Activated CD4-positive, alpha-beta T cell treated with anti-CD3 and anti-CD28 coated beads, Interleukin-2, amount 10 ng/mL, durations not matched to agents 7 days and 5 days (primary cell): ENCODE data around the gene SLC27A4. TPM values are rescaled to one million over a fixed set of nuclear protein-coding genes. Genes with fewer than 3 reads are reported as not detected.

ENCODE experiments used
- CTCF ChIA-PET: fragments of 350-600 bp; sonication (Branson Sonifier 250); formaldehyde crosslinking; loops from one replicate; lab custom pipeline; 2021; ENCODE audit warnings: antibody characterized with exemption; lab: Charles Lee
- POLR2A ChIA-PET: fragments of 350-600 bp; sonication (Branson Sonifier 250); formaldehyde crosslinking; loops from one replicate; lab custom pipeline; 2021; ENCODE audit warnings: antibody characterized with exemption; lab: Charles Lee
- DNase-seq: peaks from one replicate; pipeline ENCODE4 v3.0.0-alpha.2; 2020
- H3K27ac Mint-ChIP-seq: one replicate; pipeline ENCODE4 v1.8.0; 2021; ENCODE audit warnings: mild to moderate bottlenecking, moderate library complexity, mixed read lengths
- H3K27me3 Mint-ChIP-seq: one replicate; pipeline ENCODE4 v1.8.0; 2021; ENCODE audit warnings: mixed read lengths
- H3K36me3 Mint-ChIP-seq: one replicate; pipeline ENCODE4 v1.8.0; 2021; ENCODE audit warnings: low read depth, mixed read lengths
- H3K4me1 Mint-ChIP-seq: one replicate; pipeline ENCODE4 v1.8.0; 2021; ENCODE audit warnings: mixed read lengths
- H3K4me3 Mint-ChIP-seq: one replicate; pipeline ENCODE4 v1.8.0; 2021; ENCODE audit warnings: mild to moderate bottlenecking, moderate library complexity, mixed read lengths
- H3K9me3 Mint-ChIP-seq: one replicate; pipeline ENCODE4 v1.8.0; 2021; ENCODE audit warnings: mixed read lengths
- total RNA-seq, 2 experiments: library from RNA; stranded (reverse); gene quantifications; one replicate each; pipeline ENCODE4 v1.2.3, GENCODE V29; 2021

Gene SLC27A4
- total RNA-seq, 2 experiments from 2014 or later, result 15.8 to 16.8 TPM

- Mint-ChIP-seq H3K27ac (no peak overlapping the region), H3K4me3 (no peak overlapping the region), H3K27me3 (no peaks in the 10 kb centered on the region), H3K36me3 (peaks cover 5% of the 10 kb centered on the region), H3K9me3 (no peaks in the 10 kb centered on the region), H3K4me1 (no peaks in the 10 kb centered on the region)
- ChIA-PET CTCF (no interaction called here), POLR2A (interaction anchor here (0.6 to 0.9 kb wide), 2 partner anchors 440 to 454 kb away, joined by 3 to 8 read pairs; no protein-coding TSS in a partner anchor)
- no peak for DNase-seq
Measured at GRCh38 chr9:128355451-128355850, 15.1 kb downstream of the SLC27A4 start.

GRCh38 chr9:128358090-128358489, 17.8 kb downstream of the SLC27A4 start:
- H3K4me3 Mint-ChIP-seq, result no peak overlapping the region
- H3K27ac Mint-ChIP-seq, result no peak overlapping the region
- no peaks in the 10 kb centered on the region for H3K27me3 Mint-ChIP-seq
- ChIA-PET CTCF (interaction anchor here (1.4 to 6.2 kb wide), 2 partner anchors 9 to 18 kb away, joined by 4 to 29 read pairs; partner anchors contain the start of gene SLC27A4), POLR2A (no interaction called here)
- H3K4me1 Mint-ChIP-seq, result peaks cover 14% of the 10 kb centered on the region
- H3K9me3 Mint-ChIP-seq, result no peaks in the 10 kb centered on the region
- no peak for DNase-seq
- no peaks in the 10 kb centered on the region for H3K36me3 Mint-ChIP-seq

- ChIA-PET POLR2A (no interaction called here), CTCF (interaction anchor here (6.2 kb wide), 1 partner anchor 19 kb away, joined by 29 read pairs; the partner anchor contains the start of gene SLC27A4)
- H3K27ac Mint-ChIP-seq, result no peak overlapping the region
- H3K4me3 Mint-ChIP-seq, result no peak overlapping the region
- DNase-seq, result no peak
- no peaks in the 10 kb centered on the region for H3K36me3 Mint-ChIP-seq
- H3K9me3 Mint-ChIP-seq, result no peaks in the 10 kb centered on the region
- no peaks in the 10 kb centered on the region for H3K27me3 Mint-ChIP-seq
- peaks cover 17% of the 10 kb centered on the region for H3K4me1 Mint-ChIP-seq
Measured at GRCh38 chr9:128358861-128359260, 18.5 kb downstream of the SLC27A4 start.

- no peaks in the 10 kb centered on the region for H3K36me3 Mint-ChIP-seq
- H3K27ac Mint-ChIP-seq, result no peak overlapping the region
- H3K4me3 Mint-ChIP-seq, result no peak overlapping the region
- H3K9me3 Mint-ChIP-seq, result no peaks in the 10 kb centered on the region
- H3K27me3 Mint-ChIP-seq, result no peaks in the 10 kb centered on the region
- H3K4me1 Mint-ChIP-seq, result peaks cover 28% of the 10 kb centered on the region
- DNase-seq, result no peak
- ChIA-PET POLR2A (no interaction called here), CTCF (interaction anchor here (1.0 to 6.2 kb wide), 6 partner anchors 9 to 21 kb away, joined by 3 to 29 read pairs (median 6); partner anchors contain the start of genes SLC27A4 and URM1)
Measured at GRCh38 chr9:128360826-128361225, 20.5 kb downstream of the SLC27A4 start.

- Mint-ChIP-seq H3K4me1 (peaks cover 28% of the 10 kb centered on the region), H3K27me3 (no peaks in the 10 kb centered on the region), H3K36me3 (no peaks in the 10 kb centered on the region), H3K4me3 (peak overlapping the region; percentile 72), H3K9me3 (no peaks in the 10 kb centered on the region), H3K27ac (peak overlapping the region; percentile 82)
- ChIA-PET CTCF (interaction anchor here (0.6 to 6.2 kb wide), 20 partner anchors 9 to 290 kb away, joined by 3 to 29 read pairs (median 4); partner anchors contain the start of genes SLC27A4 and URM1), POLR2A (no interaction called here)
- DNase-seq, result no peak
Measured at GRCh38 chr9:128361296-128361985, 21.1 kb downstream of the SLC27A4 start.

- ChIA-PET CTCF (interaction anchor here (0.6 to 6.2 kb wide), 26 partner anchors 9 to 289 kb away, joined by 3 to 29 read pairs (median 4); partner anchors contain the start of genes SLC27A4 and URM1), POLR2A (interaction anchor here (0.6 kb wide), 2 partner anchors 57 to 142 kb away, joined by 3 to 4 read pairs; no protein-coding TSS in a partner anchor)
- Mint-ChIP-seq H3K36me3 (no peaks in the 10 kb centered on the region), H3K4me3 (peak overlapping the region; percentile 72), H3K4me1 (peaks cover 28% of the 10 kb centered on the region), H3K27me3 (no peaks in the 10 kb centered on the region), H3K9me3 (no peaks in the 10 kb centered on the region), H3K27ac (peak overlapping the region; percentile 78)
- DNase-seq, result peak; percentile 74
Measured at GRCh38 chr9:128361986-128362646, 21.8 kb downstream of the SLC27A4 start.

- H3K4me3 Mint-ChIP-seq, result no peak overlapping the region
- CTCF ChIA-PET, result interaction anchor here (0.6 to 6.2 kb wide), 23 partner anchors 9 to 289 kb away, joined by 3 to 29 read pairs (median 4); partner anchors contain the start of genes SLC27A4 and URM1
- no peak for DNase-seq
Measured at GRCh38 chr9:128362774-128363173, 22.4 kb downstream of the SLC27A4 start.

GRCh38 chr9:128365525-128365924, 25.2 kb downstream of the SLC27A4 start:
- Mint-ChIP-seq H3K9me3 (no peaks in the 10 kb centered on the region), H3K4me3 (no peak overlapping the region), H3K36me3 (no peaks in the 10 kb centered on the region), H3K4me1 (peaks cover 34% of the 10 kb centered on the region), H3K27me3 (no peaks in the 10 kb centered on the region), H3K27ac (peak overlapping the region; percentile 46)
- no peak for DNase-seq
- CTCF ChIA-PET, result interaction anchor here (0.5 to 1.4 kb wide), 5 partner anchors 12 to 655 kb away, joined by 3 to 6 read pairs (median 3); no protein-coding TSS in a partner anchor
- POLR2A ChIA-PET, result interaction anchor here (1.1 kb wide), 1 partner anchor 26 kb away, joined by 4 read pairs; no protein-coding TSS in a partner anchor

More at GRCh38 chr9:128362774-128363173, 22.4 kb downstream of the SLC27A4 start:
- Mint-ChIP-seq H3K27ac (no peak overlapping the region), H3K36me3 (no peaks in the 10 kb centered on the region), H3K27me3 (no peaks in the 10 kb centered on the region), H3K4me1 (peaks cover 28% of the 10 kb centered on the region), H3K9me3 (no peaks in the 10 kb centered on the region)
- POLR2A ChIA-PET, result interaction anchor here (0.6 kb wide), 2 partner anchors 56 to 142 kb away, joined by 3 to 4 read pairs; no protein-coding TSS in a partner anchor

- no peaks in the 10 kb centered on the region for H3K9me3 Mint-ChIP-seq
- DNase-seq, result no peak
- ChIA-PET POLR2A (no interaction called here), CTCF (interaction anchor here (1.0 kb wide), 1 partner anchor 18 kb away, joined by 3 read pairs; no protein-coding TSS in a partner anchor)
- no peak overlapping the region for H3K4me3 Mint-ChIP-seq
- peaks cover 6% of the 10 kb centered on the region for H3K36me3 Mint-ChIP-seq
- H3K27me3 Mint-ChIP-seq, result no peaks in the 10 kb centered on the region
- no peak overlapping the region for H3K27ac Mint-ChIP-seq
- peaks cover 43% of the 10 kb centered on the region for H3K4me1 Mint-ChIP-seq
Measured at GRCh38 chr9:128369024-128369706, 28.8 kb downstream of the SLC27A4 start.

GRCh38 chr9:128370367-128370751, 30.0 kb downstream of the SLC27A4 start:
- peak overlapping the region; percentile 86 for H3K4me3 Mint-ChIP-seq
- peak overlapping the region; percentile 94 for H3K27ac Mint-ChIP-seq
- H3K36me3 Mint-ChIP-seq, result peaks cover 6% of the 10 kb centered on the region
- H3K9me3 Mint-ChIP-seq, result no peaks in the 10 kb centered on the region
- H3K4me1 Mint-ChIP-seq, result peaks cover 33% of the 10 kb centered on the region
- POLR2A ChIA-PET, result no interaction called here
- no peak for DNase-seq
- CTCF ChIA-PET, result interaction anchor here (1.2 to 3.7 kb wide), 3 partner anchors 8 to 116 kb away, joined by 3 to 27 read pairs (median 4); no protein-coding TSS in a partner anchor
- H3K27me3 Mint-ChIP-seq, result no peaks in the 10 kb centered on the region

- no peaks in the 10 kb centered on the region for H3K27me3 Mint-ChIP-seq
- POLR2A ChIA-PET, result interaction anchor here (0.6 kb wide), 1 partner anchor 46 kb away, joined by 3 read pairs; no protein-coding TSS in a partner anchor
- peak within 1 kb of the TSS; percentile 86 for H3K4me3 Mint-ChIP-seq
Measured at GRCh38 chr9:128370752-128371629, 30.7 kb downstream of the SLC27A4 start, which contains the start of gene URM1. Gene URM1 (plus strand): TSS chr9:128371374. CDS start chr9:128371381, 7 bp downstream.

More at GRCh38 chr9:128370752-128371629, 30.7 kb downstream of the SLC27A4 start, which contains the start of gene URM1:
- Mint-ChIP-seq H3K9me3 (no peaks in the 10 kb centered on the region), H3K27ac (peak within 1 kb of the TSS; percentile 94), H3K4me1 (peaks cover 32% of the 10 kb centered on the region), H3K36me3 (peaks cover 6% of the 10 kb centered on the region)
- peak; percentile 97 for DNase-seq
- CTCF ChIA-PET, result interaction anchor here (0.5 to 3.7 kb wide), 12 partner anchors 9 to 232 kb away, joined by 3 to 27 read pairs (median 4); partner anchors contain the start of gene CERCAM
